Measurements from ENCODE around the gene CD70. TPM values are rescaled to one million over a fixed set of nuclear protein-coding genes. Genes with fewer than 3 reads are reported as not detected.
"Not testable (repeated sequence)": the region's sequence is repeated elsewhere in the genome, so short reads cannot be mapped to it uniquely, and the experiment has no call there.

CD70 gene
- total and polyA plus RNA-seq, 4 donors: 0.22 to 0.57 (median 0.34) TPM

DNA sequence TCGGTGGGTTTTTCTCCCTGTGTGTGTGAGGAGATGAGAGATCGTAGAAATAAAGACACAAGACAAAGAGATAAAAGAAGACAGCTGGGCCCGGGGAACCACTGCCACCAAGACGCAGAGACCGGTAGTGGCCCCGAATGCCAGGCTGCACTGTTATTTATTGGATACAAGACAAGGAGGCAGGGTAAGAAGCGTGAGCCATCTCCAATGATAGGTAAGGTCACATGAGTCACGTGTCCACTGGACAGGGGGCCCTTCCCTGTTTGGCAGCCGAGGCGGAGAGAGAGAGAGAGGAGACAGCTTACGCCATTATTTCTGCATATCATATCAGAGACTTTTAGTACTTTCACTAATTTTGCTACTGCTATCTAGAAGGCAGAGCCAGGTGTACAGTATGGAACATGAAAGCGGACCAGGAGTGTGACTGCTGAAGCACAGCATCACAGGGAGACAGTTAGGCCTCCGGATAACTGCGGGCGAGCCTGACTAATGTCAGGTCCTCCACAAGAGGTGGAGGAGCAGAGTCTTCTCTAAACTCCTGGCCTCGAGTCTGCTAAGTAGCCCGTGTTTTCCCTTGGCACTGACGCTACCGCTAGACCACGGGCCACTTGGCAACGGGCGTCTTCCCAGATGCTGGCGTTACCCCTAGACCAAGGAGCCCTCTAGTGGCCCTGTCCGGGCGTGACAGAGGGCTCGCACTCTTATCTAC is 42.0 kb upstream of the CD70 start:
- not testable (repeated sequence) for ATAC-seq (ENCODE audit: insufficient read depth, low FRiP score); H3K27ac ChIP-seq (ENCODE audit: low read depth in 1 of 2, low read length in 1 of 2); H3K4me3 ChIP-seq; H3K27me3 ChIP-seq (ENCODE audit: control insufficient read depth in 3 of 3, insufficient read depth in 3 of 3, low read length in 2 of 3); H3K4me1 ChIP-seq (ENCODE audit: control insufficient read depth in 5 of 5, insufficient read depth in 5 of 5, low read length in 5 of 5); H3K9me3 ChIP-seq (ENCODE audit: control insufficient read depth in 4 of 4, insufficient read depth in 3 of 4, low read length in 3 of 4); H3K36me3 ChIP-seq (ENCODE audit: control insufficient read depth in 4 of 4, insufficient read depth in 4 of 4, low read length in 4 of 4); H3K9ac ChIP-seq (ENCODE audit: insufficient read depth in 1 of 2, low read length in 2 of 2)
- peak; percentile 67 to 72 (median 68) for DNase-seq
- 49 to 54% methylated on average over 26 of the region's 26 CpGs for WGBS, 2 donors
- TF ChIP-seq, protein P1, sequence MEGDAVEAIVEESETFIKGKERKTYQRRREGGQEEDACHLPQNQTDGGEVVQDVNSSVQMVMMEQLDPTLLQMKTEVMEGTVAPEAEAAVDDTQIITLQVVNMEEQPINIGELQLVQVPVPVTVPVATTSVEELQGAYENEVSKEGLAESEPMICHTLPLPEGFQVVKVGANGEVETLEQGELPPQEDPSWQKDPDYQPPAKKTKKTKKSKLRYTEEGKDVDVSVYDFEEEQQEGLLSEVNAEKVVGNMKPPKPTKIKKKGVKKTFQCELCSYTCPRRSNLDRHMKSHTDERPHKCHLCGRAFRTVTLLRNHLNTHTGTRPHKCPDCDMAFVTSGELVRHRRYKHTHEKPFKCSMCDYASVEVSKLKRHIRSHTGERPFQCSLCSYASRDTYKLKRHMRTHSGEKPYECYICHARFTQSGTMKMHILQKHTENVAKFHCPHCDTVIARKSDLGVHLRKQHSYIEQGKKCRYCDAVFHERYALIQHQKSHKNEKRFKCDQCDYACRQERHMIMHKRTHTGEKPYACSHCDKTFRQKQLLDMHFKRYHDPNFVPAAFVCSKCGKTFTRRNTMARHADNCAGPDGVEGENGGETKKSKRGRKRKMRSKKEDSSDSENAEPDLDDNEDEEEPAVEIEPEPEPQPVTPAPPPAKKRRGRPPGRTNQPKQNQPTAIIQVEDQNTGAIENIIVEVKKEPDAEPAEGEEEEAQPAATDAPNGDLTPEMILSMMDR (IDR thresholded peaks at IDR 0.05; ENCODE audit: control extremely low read depth, extremely low read depth): peak; percentile 60

DNA sequence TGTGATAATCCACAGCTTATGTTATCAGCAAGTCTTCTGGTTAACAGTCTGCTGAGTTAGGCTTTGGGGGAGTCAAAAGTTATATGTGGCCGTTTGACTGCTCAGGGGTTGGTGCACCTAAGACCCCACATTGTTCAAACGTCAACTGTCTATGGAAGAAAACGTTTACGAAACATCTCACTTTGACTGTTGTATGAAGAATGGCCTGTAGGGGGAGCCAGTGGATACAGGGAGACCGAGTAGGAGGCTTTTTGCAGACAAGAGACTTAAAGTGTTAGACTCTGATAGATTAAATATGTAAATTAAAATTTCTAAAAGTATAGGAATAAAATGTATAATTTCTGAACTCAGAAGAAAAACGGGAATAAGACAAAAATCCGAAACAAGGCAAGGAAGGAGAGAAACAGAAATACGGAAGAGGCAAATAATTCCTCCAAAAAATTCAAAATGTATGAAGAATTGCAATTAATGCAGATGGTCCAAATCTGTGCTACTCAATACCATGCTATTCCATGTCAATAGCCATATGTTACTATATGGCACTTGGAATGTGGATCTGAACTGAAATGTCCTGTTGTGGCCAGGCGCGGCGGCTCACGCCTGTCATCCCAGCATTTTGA is 41.2 kb upstream of the CD70 start:
- peak; percentile 75 for ATAC-seq (ENCODE audit: insufficient read depth, low FRiP score)

DNA sequence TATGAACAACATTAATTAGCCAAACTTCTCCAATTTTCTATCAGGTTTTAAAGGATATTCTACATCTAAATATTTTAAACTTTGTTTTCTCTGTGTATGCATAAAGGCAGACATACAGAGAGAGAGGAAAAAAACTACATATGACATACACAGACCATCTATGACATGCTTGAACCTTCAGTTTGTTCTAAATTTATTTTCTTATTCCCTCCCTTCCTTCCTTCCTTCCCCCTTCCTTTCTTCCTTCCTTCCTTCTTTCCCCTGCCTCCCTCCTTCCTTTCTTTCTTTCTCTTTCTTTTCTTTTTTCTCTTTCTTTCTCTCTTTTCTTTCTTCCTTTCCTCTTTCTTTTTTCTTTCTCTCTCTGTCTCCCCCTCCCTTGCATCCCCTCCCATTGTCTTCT is 35.8 kb upstream of the CD70 start:
- no peak for DNase-seq
- Histone ChIP-seq H3K27ac (ENCODE audit: low read depth in 1 of 2, low read length in 1 of 2) (no peak overlapping the region), H3K9ac (ENCODE audit: insufficient read depth in 1 of 2, low read length in 2 of 2) (no peak overlapping the region), H3K4me3 (no peak overlapping the region), H3K9me3 (ENCODE audit: control insufficient read depth in 4 of 4, insufficient read depth in 3 of 4, low read length in 3 of 4) (no peaks in the 10 kb centered on the region), H3K4me1 (ENCODE audit: control insufficient read depth in 5 of 5, insufficient read depth in 5 of 5, low read length in 5 of 5) (no peaks in the 10 kb centered on the region), H3K27me3 (ENCODE audit: control insufficient read depth in 3 of 3, insufficient read depth in 3 of 3, low read length in 2 of 3) (peaks cover 0 to 2% (median 0%) of the 10 kb centered on the region in 3 donors), H3K36me3 (ENCODE audit: control insufficient read depth in 4 of 4, insufficient read depth in 4 of 4, low read length in 4 of 4) (no peaks in the 10 kb centered on the region)
- no peak for ATAC-seq (ENCODE audit: insufficient read depth, low FRiP score)
- TF ChIP-seq, protein P1 (IDR thresholded peaks at IDR 0.05; ENCODE audit: control extremely low read depth, extremely low read depth): no peak

More for the DNA sequence above, 41.2 kb upstream of the CD70 start:
- Histone ChIP-seq H3K27me3 (ENCODE audit: control insufficient read depth in 3 of 3, insufficient read depth in 3 of 3, low read length in 2 of 3) (peaks cover 0 to 2% (median 0%) of the 10 kb centered on the region in 3 donors), H3K27ac (ENCODE audit: low read depth in 1 of 2, low read length in 1 of 2) (no peak overlapping the region), H3K4me3 (no peak overlapping the region), H3K4me1 (ENCODE audit: control insufficient read depth in 5 of 5, insufficient read depth in 5 of 5, low read length in 5 of 5) (no peaks in the 10 kb centered on the region), H3K36me3 (ENCODE audit: control insufficient read depth in 4 of 4, insufficient read depth in 4 of 4, low read length in 4 of 4) (no peaks in the 10 kb centered on the region), H3K9ac (ENCODE audit: insufficient read depth in 1 of 2, low read length in 2 of 2) (no peak overlapping the region), H3K9me3 (ENCODE audit: control insufficient read depth in 4 of 4, insufficient read depth in 3 of 4, low read length in 3 of 4) (no peaks in the 10 kb centered on the region)
- TF ChIP-seq, protein P1 (IDR thresholded peaks at IDR 0.05; ENCODE audit: control extremely low read depth, extremely low read depth): peak; percentile 68
- 42% methylated on average over 12 of the region's 12 CpGs for WGBS, 2 donors
- DNase-seq: peak; percentile 76 to 86 (median 86)

Data from lung (tissue), 12 donors.